Activated CD4-positive, alpha-beta T cell treated with anti-CD3 and anti-CD28 coated beads, Interleukin-2, amount 50 U/mL, for 24 hours (primary cell): ENCODE measurements around the gene MRPL51.

ENCODE experiments used
- DNase-seq, 2 donors: peaks; one replicate each; pipeline ENCODE4 v3.0.0-alpha.2; 2020; ENCODE audit warnings: low read depth in 1 of 2, low spot score in 1 of 2

The MRPL51 gene

DNA sequence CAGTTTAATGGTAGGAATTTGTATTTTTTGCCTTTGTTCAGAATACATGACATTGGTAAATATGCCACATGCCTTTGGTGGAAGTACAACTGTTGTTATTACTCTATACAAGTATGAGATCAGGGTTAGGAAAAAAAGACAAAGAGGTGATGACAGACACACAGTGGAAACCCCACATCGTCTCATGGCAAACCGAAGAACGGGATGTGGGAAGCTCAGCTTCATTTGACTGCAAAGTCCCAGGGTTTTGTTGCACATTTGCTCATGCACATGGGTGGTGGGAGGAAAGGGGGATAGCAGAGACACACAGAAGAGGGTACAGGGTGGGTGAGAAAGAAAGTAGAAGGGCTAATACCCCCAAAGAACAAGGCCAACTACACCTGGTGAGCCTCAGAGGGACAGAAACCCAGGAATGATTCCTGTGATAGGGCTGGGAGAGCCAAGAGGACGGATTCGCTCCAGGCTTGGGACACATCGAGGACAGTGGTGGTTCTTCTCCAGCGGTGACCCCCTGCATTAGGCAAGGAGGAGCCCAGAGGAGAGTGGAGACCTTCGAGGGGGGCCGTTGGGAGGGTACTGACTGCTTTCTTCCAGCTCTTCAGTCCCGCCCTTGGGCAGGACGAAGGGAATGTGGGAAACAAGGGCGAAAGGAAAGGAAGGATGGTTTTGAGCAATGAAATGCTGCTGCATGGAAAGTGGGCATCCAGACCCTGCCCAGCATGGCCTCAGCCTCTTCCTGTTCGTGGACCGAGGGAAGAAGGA lies 30.6 kb downstream of the MRPL51 start:
- no peak for DNase-seq

DNA sequence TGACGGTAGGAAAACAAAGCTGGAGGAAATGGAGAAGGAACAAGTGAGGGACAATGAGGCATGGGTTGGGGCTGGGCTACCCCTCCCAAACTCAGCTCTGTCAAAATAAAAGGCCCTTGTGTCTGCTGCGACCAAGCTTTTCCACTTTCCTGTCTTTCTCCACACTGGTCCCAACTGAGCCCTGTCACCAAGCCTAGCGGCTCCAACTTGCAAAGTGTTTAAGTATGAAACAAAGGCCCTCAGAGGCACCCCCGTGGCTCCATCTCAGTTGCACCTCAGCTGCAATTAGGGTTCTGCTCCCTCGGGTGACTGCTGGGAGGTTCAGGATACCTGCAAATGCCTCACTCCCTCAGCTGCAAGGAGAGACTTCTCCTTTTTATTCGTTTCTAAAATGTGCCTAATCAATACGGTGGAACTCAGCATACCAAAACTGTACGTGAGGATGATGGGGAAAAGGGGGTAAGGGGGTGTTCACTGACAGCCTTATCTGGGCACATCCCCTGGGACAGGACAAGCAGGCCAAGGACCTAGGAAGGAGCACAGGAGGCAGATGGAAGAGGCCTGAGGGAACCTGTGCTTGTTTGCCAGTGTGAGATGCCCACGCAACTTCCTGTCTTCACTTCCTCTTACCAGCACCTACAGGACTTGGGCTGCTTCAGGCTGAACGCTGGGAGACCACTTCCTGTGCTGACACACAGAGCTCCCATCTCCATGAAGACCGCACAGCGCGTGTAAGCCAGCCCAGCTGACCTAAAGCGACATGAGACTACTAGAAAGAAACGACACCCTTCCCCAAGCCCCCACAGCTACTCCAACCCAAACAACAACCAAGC lies 31.4 kb downstream of the MRPL51 start:
- peak in 1 of 2 donors; percentile 78 for DNase-seq

DNA sequence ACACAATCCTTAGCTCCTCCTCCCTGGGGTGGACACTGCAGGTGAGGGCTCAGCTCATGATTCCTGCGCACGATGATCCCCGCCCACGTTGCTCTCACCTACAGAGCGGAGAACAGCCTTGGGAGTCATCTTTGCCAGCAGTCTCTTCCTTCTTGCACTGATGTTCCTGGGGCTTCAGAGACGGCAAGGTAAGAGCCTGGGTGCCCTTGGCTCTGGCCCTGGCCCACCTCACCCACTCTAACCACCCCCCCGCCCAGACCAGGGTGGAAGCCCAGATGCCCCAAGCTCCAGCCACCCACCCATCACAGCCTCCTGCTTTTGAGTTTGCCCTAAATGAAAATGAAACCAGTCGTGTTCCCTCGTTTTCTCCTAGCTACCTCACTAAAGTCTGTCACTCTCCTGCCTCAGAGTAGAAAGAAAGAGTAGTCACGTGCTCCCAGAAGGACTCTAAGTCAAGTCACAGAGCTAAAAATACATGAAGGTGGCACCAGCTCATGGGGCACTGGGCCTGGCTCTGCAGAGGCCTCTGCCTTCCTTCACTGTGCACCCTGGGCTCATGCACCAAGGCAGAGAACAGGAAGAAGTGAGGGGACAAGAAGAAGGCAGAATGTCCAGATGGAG lies 32.2 kb downstream of the MRPL51 start:
- DNase-seq: no peak

DNA sequence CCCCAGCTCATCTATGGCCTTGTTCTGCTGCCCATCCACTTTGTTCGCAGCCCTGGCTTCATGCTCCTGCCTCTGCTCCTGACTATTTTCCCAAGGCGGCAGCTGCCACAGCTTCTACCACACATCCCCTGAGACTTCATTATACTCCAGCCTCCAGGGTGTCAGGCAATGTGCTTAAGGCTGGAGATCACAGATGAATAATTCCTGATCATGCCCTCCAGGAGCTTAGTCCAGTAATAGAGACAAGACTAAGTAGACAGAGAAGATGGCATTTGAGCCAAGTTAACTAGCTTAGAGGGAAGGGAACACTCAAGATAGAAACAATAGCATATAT lies 34.1 kb downstream of the MRPL51 start:
- DNase-seq: no peak

DNA sequence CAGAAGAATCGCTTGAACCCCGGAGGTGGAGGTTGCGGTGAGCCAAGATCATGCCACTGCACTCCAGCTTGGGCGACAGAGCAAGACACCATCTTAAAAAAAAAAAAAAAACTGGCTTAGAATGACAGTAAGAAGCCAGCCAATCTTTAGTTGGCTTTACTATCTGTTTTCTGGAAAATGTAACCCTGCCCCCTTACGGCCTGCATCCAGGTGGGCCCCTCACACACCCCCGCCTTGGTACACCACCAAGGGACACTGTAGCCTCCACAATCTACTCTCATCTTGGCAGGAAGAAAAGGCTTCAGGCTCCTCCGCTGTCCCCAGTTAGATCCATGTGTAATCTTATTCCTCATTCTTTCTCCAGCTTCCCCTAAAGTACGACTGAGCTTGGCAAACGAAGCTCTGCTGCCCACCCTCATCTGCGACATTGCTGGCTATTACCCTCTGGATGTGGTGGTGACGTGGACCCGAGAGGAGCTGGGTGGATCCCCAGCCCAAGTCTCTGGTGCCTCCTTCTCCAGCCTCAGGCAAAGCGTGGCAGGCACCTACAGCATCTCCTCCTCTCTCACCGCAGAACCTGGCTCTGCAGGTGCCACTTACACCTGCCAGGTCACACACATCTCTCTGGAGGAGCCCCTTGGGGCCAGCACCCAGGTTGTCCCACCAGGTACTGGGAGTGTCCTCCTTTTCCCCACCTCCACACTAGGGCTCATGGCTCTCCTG lies 34.6 kb downstream of the MRPL51 start:
- no peak for DNase-seq

DNA sequence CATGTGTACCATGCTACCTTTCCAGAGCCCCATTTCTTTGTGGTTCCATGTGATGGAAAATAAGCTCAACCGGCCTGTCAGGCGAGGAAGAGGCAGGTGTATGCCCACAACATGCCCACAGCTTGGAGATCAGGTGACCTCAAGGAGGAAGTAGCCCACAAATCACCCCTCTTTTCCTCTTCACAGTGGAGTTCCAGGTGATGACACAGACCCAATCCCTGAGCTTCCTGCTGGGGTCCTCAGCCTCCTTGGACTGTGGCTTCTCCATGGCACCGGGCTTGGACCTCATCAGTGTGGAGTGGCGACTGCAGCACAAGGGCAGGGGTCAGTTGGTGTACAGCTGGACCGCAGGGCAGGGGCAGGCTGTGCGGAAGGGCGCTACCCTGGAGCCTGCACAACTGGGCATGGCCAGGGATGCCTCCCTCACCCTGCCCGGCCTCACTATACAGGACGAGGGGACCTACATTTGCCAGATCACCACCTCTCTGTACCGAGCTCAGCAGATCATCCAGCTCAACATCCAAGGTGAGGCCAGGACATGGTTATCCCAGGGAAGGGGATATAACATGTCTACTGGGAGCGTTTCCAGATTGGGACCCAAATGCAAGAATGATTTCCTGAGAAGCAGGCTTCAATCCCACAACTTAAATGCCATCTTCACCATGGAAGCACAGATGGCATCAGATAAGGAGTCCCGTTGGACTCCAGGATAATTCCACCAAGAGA lies 35.7 kb downstream of the MRPL51 start:
- DNase-seq: no peak

DNA sequence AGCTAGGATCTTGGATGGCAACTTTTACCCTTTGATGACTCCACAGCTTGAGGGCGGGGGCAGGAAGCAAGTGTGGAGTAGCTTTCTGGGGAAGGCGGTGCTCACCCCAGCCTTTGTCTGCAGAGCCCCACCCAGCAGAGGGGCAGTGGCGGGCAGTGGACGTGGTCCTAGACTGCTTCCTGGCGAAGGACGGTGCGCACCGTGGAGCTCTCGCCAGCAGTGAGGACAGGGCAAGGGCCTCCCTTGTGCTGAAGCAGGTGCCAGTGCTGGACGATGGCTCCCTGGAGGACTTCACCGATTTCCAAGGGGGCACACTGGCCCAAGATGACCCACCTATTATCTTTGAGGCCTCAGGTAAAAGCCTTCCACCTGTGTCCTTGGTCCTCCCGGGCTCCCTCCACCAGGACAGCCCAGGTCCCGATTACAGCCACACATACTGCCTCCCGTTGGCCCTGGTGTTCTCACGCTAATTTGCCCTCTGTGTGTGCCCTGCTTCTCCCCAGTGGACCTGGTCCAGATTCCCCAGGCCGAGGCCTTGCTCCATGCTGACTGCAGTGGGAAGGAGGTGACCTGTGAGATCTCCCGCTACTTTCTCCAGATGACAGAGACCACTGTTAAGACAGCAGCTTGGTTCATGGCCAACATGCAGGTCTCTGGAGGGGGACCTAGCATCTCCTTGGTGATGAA lies 40.0 kb downstream of the MRPL51 start:
- DNase-seq: no peak

DNA sequence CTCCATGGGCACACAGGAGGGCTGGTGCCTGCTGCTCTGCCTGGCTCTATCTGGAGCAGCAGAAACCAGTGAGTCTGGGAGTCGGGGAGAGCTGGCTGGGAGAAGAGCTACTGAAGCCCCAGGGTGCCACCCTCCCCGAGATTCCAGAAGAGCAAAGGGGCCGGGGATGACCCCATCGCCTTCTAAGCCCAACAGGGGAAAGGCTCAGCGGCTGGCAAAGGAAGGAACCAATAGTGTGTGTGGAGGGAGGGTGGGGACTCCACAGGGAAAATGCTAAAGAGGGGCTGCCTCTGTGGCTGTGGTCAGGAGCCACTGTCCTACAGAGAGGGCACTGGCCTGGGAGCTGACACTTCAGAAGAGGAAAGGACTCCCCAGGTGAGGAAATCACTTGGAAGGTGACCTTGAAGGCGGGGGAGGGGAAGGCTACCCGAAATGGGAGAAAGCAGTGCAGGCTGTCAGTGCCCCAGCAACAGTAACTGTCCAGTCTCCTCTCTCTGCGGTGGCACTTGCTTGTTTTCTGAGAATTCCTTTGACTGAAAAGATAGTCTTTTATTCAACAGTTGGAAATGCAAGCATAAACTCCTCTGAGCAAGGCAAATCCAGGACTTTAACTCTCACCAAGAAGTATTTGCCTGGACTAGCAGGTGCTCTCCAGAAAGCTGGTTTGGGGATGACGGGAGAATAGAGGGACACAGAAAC lies 40.7 kb downstream of the MRPL51 start:
- no peak for DNase-seq

DNA sequence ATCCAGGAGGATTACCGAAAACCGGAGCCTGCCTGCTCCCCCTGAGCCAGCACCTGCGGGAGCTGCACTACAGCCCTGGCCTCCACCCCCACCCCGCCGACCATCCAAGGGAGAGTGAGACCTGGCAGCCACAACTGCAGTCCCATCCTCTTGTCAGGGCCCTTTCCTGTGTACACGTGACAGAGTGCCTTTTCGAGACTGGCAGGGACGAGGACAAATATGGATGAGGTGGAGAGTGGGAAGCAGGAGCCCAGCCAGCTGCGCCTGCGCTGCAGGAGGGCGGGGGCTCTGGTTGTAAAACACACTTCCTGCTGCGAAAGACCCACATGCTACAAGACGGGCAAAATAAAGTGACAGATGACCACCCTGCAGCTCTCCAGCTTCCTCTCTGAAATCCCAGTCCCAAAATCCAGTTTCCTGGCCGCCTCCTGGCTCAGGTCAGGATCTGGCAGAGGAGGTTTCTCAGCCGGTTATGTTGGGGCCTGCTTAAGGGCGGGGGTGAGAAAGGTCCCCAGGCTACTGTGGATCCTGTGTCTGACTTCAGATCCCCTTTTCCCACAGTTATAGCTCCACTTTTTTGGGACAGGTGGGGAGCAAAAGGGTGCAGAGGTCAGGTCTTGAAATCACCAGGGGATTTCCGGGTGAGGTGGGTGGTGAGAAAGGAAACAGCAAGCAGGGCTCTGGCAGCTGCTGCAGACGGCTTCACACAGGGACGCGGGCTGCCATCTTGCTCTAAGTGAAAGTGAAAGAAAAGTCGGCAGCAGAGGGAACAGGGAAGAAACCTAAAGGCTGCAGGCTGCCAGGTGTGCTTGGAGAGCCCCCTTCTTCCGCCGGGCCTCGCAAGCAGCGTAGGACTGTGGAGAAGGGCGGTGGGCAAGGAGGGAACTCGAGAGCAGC lies 41.5 kb downstream of the MRPL51 start, which contains the start of gene TAPBPL:
TSS of gene TAPBPL (plus strand) at position 695 of the 897 bp plus-strand sequence. CDS start 207 bp downstream, outside the sequence.
- peak; percentile 56 to 81 for DNase-seq

DNA sequence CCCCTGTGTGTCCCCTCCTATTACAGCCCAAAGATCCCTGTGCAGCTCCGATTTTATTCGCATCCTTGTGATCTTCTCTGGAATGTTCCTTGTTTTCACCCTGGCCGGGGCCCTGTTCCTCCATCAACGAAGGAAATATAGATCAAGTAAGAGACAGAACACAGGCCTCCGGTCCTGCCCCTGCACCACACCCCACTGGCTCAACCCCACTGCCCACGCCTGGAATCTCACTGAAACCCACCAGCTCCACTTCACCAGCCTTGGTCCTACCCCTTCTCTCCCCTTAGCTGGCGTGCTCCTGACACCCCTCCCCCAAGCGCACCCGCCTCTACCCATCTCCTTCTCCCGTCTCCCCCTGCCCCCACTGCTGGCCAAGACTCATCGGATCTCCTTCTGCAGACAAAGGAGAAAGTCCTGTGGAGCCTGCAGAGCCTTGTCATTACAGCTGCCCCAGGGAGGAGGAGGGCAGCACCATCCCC lies 42.2 kb downstream of the MRPL51 start:
- no peak for DNase-seq

DNA sequence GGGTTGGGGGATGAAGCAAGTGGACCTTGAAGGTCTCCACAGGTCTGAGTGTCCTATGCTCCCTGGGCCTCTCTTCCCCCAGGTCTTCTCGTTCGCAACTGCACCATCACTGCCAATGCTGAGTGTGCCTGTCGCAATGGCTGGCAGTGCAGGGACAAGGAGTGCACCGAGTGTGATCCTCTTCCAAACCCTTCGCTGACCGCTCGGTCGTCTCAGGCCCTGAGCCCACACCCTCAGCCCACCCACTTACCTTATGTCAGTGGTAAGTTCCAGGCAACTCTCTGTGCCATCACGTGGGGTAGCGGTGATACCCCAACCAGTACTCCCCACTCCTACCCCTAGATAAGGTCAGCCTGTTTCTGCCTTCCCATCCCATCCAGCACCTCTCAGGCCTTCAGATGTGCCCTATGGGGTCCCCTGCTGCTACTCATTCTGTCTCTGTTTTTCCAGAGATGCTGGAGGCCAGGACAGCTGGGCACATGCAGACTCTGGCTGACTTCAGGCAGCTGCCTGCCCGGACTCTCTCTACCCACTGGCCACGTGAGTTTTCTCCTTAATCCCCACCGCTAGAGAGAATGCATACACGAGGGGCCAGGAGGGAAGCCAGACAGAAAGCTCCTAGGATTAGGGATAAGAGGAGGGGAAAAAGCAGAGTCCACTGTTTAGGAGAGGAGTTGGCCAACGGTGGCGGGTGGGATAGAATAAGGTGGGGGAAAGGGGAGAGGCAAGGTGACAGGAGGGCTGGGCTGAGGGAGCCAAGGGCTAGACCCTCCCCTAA lies 42.8 kb downstream of the MRPL51 start:
- DNase-seq: no peak

DNA sequence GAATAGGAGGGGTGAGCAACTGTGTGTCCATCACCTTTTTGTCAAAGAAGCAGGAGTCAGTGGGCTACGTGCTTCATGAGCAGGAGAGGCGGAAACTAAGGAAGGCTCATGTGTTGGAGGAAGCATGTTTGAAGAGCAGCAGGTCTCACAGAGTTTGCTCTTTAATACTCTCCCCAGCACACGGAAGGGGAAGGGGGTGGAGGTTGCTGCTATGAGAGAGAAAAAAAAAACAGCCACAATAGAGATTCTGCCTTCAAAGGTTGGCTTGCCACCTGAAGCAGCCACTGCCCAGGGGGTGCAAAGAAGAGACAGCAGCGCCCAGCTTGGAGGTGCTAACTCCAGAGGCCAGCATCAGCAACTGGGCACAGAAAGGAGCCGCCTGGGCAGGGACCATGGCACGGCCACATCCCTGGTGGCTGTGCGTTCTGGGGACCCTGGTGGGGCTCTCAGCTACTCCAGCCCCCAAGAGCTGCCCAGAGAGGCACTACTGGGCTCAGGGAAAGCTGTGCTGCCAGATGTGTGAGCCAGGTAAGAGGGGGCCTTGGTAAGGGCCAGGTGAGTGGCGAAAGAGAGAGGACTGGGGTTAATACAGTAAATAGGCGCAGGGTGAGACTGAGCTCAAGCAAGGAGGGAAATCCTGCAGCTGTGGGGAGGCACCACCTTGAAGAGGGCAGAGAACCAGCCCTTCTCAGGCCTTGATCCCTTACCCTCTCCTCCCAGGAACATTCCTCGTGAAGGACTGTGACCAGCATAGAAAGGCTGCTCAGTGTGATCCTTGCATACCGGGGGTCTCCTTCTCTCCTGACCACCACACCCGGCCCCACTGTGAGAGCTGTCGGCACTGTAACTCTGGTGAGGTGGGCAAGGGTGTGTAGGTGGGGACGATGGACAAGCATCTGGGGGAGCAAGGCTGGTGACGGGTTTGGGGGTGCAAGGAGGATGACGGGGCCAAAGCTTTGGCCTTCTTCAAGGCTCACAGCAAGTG lies 48.1 kb downstream of the MRPL51 start, which contains the start of gene CD27:
TSS of gene CD27 (plus strand) at position 252 of the 985 bp plus-strand sequence. CDS start at position 393, 141 bp downstream.
- no peak for DNase-seq

DNA sequence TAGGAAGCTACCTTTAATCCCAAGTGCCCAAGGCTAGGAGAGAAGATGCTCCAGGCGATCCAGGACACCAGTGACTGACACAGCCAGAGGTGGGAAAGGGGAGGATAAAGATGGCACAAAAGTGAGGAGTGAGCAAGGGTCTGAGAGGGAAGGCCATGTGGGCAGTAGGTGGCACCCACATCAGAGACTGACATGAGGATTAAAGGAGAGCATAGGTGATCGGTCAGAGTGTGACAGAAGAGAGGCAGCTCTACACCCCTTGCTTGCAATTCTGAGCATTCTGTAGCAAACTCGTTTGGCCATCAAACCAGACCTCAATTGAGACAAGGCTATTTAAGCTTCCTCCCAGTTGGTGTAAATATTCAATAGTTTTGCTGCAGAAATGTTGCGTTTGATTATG lies 49.0 kb downstream of the MRPL51 start:
- no peak for DNase-seq

DNA sequence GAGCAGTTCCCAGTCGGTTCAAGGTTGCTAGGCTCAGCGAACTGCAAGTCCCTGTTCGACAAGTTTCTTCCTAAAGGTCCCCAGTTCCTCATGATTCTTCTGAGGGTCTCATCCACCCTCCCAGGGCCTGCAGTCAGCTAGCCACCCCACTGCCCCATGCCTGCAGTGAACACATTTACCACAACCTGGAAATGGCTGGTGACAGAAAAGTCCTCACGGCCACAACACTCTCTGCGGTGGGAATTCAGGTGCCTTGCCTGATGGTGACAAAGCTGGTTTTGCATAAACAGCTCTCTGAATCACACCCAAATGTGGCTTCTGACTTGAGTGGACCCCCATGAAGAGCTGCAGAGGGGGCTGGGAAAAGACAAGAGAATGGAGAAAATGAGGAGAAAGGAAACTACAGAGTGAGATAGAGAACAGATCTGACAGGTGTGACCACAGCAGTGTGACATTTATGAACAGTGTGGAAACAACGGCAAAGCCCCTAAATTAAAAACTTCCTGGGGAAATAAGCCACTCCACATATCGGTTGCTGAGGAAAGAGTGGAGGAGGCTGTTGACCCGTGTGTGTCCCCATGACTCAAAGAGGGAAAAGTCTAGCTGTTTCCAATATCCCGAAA lies 49.6 kb downstream of the MRPL51 start:
- peak in 1 of 2 donors; percentile 73 for DNase-seq

DNA sequence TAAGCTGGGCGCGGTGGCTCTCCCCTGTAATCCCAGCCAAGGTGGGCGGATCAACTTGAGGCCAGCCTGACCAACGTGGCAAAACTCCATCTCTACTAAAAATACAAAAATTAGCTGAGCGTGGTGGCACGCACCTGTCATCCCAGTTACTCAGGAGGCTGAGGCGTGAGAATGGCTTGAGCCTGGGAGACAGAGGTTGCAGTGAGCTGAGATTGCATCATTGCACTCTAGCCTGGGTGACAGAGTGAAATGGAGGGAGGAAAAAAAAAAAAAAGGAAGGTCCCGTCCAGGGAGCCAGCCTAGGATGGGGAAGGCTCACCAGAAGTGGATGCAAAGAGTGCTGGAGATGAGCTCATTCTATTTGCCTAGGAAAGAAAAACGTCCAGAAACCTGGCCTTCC lies 50.2 kb downstream of the MRPL51 start:
- no peak for DNase-seq
